ENCODE results near the gene LCE1F. TPM values are rescaled to one million over a fixed set of nuclear protein-coding genes. Genes with fewer than 3 reads are reported as not detected.

LCE1F gene
- not detected in 2 replicates for total RNA-seq (2014; rRNA removed; shearing (Covaris generic))

- no peak for DNase-seq (ENCODE audit: low read depth)
These were observed at the start of gene LCE1F for GRCh38 chr1:152774875-152775274. TSS of gene LCE1F (plus strand) at chr1:152775140. CDS start at chr1:152776372, 1,232 bp downstream.

- no peak for DNase-seq (ENCODE audit: low read depth)
These were observed 49.7 kb upstream of the LCE1F start for GRCh38 chr1:152725261-152725660.

- DNase-seq (ENCODE audit: low read depth): no peak
These were observed 46.0 kb upstream of the LCE1F start for GRCh38 chr1:152728986-152729385.

- no peak for DNase-seq (ENCODE audit: low read depth)
These were observed 39.3 kb upstream of the LCE1F start for GRCh38 chr1:152735648-152736047.

GRCh38 chr1:152737997-152738396 is 36.9 kb upstream of the LCE1F start:
- no peak for DNase-seq (ENCODE audit: low read depth)

GRCh38 chr1:152739841-152740240 is 35.1 kb upstream of the LCE1F start:
- no peak for DNase-seq (ENCODE audit: low read depth)

- no peak for DNase-seq (ENCODE audit: low read depth)
These were observed 33.3 kb upstream of the LCE1F start for GRCh38 chr1:152741656-152742055.

GRCh38 chr1:152743371-152744145 is 31.4 kb upstream of the LCE1F start:
- no peak for DNase-seq (ENCODE audit: low read depth)

- DNase-seq (ENCODE audit: low read depth): peak; percentile 29
These were observed 29.6 kb upstream of the LCE1F start for GRCh38 chr1:152745289-152745704.

- DNase-seq (ENCODE audit: low read depth): no peak
These were observed 29.0 kb upstream of the LCE1F start for GRCh38 chr1:152745765-152746444.

GRCh38 chr1:152747831-152748230 is 27.1 kb upstream of the LCE1F start:
- no peak for DNase-seq (ENCODE audit: low read depth)

GRCh38 chr1:152752225-152752624 is 22.7 kb upstream of the LCE1F start:
- DNase-seq (ENCODE audit: low read depth): peak; percentile 27

- no peak for DNase-seq (ENCODE audit: low read depth)
These were observed 21.4 kb upstream of the LCE1F start for GRCh38 chr1:152753586-152753985.

GRCh38 chr1:152756872-152757271 is 18.1 kb upstream of the LCE1F start:
- DNase-seq (ENCODE audit: low read depth): no peak

- no peak for DNase-seq (ENCODE audit: low read depth)
These were observed 17.2 kb upstream of the LCE1F start, which contains the start of gene KPRP for GRCh38 chr1:152757747-152758146. TSS of gene KPRP (plus strand) at chr1:152758025. CDS start at chr1:152759589, 1,564 bp downstream.

GRCh38 chr1:152758636-152759035 is 16.3 kb upstream of the LCE1F start:
- no peak for DNase-seq (ENCODE audit: low read depth)

- no peak for DNase-seq (ENCODE audit: low read depth)
These were observed 15.3 kb upstream of the LCE1F start for GRCh38 chr1:152759453-152760173.

GRCh38 chr1:152760551-152761190 is 14.3 kb upstream of the LCE1F start:
- no peak for DNase-seq (ENCODE audit: low read depth)

GRCh38 chr1:152761609-152762213 is 13.2 kb upstream of the LCE1F start:
- DNase-seq (ENCODE audit: low read depth): no peak

- DNase-seq (ENCODE audit: low read depth): no peak
These were observed 6.0 kb upstream of the LCE1F start for GRCh38 chr1:152768847-152769533.

GRCh38 chr1:152770411-152770810 is 4.5 kb upstream of the LCE1F start:
- no peak for DNase-seq (ENCODE audit: low read depth)

Data from RPMI7951 (cell line).